ENCODE results near the gene RNF126.

- TF ChIP-seq CTCF (IDR thresholded peaks at IDR 0.05) (no peak), POLR2A (IDR thresholded peaks at IDR 0.05) (no peak), POLR2AphosphoS5 (IDR thresholded peaks at IDR 0.05) (no peak), EP300 (IDR thresholded peaks at IDR 0.05) (no peak)
Observed at GRCh38 chr19:623974-624373, 39.0 kb downstream of the RNF126 start.
